ENCODE data around the gene SLC30A4. TPM values are rescaled to one million over a fixed set of nuclear protein-coding genes. Genes with fewer than 3 reads are reported as not detected.
A peak's percentile ranks its signal among the peaks of the same experiment; 100 is the strongest.
"Not testable (repeated sequence)": the region's sequence is repeated elsewhere in the genome, so short reads cannot be mapped to it uniquely, and the experiment has no call there.

The SLC30A4 gene
- polyA plus RNA-seq, 5 donors = 4.6 to 7.7 (median 6.7) TPM

DNA sequence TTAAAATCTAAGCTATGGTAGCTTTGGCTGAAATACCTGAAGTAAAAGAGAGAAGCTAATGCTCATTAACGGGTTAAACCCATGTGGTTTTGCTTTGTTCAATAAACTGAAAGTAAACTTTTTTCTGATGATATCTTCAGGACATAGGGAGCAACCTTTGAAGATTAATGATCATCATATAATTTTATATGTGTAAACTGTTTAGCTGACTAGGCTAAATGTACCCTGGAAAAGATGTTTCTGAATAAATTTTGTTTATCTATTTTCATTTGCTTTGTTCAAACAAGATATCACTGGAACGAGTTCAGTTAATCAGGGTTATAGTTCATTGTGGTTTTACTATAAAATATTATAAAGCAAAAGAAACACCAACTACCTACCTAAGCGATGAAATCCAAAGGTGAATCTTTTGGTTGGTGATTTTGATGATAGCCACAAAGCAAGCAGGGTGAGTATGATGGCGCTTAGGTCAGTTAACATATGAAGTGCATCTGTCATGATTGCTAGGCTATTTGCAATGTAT, 11.7 kb downstream of the SLC30A4 start:
- no peak for DNase-seq

DNA sequence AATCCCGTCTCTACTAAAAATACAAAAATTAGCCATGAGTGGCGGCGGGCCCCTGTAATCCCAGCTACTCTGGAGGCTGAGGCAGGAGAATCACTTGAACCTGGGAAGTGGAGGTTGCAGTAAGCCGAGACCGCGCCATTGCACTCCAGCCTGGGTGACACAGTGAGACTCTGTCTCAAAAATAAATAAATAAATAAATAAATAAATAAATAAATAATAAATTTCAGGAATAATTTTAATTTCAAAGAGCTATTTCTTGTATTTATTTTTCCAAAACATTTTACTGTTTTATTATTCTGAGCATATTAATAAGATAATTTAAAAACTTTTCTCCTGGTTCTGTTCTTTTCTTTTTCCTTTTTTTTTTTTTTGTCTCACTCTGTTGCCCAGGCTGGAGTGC, 15.4 kb downstream of the SLC30A4 start:
- not testable (repeated sequence) for DNase-seq

GRCh38 chr15:45499426-45499825, 23.1 kb downstream of the SLC30A4 start:
- DNase-seq = no peak

DNA sequence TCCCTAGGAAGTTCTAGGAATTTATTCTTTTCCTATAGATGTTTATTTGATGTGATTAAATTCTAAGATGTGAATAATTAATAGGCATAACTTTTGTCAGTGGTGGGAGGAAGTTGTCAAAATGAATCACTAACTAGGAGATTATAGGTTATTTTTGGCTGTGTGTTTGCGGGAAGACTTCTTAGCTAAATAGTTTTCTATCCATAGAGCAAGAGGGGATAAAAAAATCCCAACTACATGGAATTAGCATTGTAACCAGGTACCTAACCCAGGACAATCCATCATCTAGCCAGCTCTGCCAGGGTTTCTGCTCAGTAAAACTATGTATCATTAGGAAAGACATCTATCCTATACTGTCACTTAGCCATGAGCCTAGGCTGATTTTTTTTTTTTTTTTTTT, 23.9 kb downstream of the SLC30A4 start:
- DNase-seq = no peak

DNA sequence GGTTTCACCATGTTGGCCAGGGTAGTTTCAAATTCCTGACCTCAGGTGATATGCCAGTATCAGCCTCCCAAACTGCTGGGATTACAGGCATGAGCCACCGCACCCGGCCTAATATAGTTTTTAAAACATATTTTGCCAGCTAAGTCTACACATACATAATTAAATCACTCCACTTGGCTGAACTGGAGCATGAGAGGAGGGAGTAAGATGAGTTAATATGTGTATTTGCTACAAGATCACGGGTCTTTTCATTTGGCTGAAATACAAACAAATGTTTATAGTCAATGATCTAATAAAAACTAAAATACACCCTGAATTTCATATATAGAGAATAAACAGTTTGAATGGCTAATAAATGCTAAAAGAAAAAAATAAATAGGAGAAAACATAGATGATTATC, 25.3 kb downstream of the SLC30A4 start:
- DNase-seq = no peak

GRCh38 chr15:45496658-45497057, 25.9 kb downstream of the SLC30A4 start:
- no peak for DNase-seq

GRCh38 chr15:45495588-45495987, 27.0 kb downstream of the SLC30A4 start:
- peak in 1 of 2 donors; percentile 0 for DNase-seq

DNA sequence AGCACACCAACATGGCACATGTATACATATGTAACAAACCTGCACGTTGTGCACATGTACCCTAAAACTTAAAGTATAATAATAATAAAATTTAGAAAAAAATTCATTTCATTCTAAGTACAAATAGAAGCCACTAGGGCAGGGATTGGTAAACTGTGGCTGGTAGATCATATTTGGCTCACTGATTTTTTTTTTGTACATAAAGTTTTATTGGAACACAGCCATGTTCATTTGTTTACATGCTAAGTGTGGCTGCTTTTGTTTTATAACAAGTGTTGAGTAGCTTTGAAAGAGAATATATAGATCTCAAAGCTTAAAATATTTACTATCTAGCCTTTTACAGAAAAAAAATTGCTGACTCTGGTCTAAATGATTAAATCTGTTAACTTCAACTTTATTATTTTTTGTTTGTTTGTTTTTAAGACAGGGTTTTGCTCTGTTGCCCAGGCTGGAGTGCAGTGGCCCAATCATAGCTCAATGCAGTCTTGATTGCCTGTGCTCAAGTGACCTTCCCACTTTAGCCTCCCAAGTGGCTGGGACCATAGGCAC, 32.8 kb downstream of the SLC30A4 start:
- no peak for DNase-seq

DNA sequence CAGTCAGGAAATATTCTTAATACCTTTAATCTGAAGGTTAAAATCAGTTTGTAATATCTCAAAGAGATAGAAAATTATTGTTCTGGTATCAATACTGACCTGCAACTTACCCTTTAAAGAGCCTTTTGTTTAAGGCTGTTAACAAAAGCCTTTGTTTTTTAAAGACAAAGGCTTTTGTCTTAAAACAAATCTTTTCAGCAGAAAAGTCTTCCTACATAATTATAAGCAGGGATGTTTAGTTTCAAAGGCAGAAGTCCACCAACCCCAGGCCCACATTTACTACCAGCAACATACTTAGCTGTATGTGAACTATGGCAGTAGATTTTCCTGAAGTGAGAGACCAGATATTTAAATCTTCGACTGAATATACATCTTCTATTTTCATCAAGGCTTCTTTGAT, 36.2 kb downstream of the SLC30A4 start:
- DNase-seq = no peak

DNA sequence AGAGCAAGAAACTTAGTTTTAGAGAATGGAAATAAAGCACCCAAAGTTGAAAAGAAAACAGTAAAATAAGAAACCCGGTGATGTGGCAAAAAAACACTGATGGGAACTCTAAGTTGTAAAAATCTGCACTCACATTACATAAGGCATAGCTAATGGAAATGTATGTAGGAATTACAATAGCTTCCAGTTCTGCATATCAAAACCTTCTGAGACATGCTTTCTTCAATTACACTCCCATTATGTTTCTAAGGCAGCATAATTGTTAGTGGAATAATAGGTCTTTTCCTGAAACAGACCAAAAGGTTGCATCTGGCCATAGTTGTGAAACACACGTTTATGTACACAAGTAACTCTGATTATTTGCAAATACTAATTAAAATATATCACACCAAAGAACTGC, 41.4 kb downstream of the SLC30A4 start:
- no peak for DNase-seq

DNA sequence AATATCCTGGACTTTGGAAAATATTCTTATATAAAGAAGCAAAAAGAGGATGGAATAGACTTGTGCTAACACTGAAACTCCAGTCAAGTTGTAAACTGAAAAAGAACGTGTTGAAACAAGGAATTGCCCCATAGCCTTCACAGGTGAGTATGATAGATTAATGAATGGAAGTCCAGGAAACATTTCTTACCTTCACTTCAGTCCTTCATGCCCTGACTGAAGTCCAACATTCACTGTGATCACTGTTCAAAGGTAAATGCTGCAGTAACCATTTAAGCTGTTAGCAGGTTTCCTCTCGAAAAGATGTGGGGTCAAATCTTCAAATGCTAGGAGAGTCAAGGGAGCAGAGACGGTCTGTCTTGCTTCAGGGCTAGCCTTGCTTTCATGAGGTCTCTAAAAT, 46.1 kb downstream of the SLC30A4 start:
- DNase-seq = no peak

- no peak for DNase-seq
Observed at GRCh38 chr15:45474799-45475198, 47.8 kb downstream of the SLC30A4 start.

DNA sequence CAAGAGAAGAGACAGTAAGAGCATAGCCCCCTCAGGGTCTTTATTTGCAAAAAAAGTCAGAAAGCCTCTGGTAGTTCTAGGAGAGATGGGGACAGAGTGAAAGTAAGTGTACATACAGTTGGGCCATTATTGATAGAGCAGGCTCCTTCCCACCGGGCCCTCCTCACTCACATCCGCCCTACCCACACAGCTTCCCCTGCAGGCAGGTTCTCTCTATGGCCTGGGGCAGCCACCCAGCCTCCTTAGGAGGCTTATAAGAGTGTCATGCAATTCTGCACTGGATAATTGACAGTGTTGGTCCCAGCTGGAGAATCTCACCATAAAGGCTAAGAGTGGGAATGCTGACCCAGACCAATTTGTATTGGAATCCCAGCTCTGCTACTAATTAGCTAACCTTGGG, 49.5 kb downstream of the SLC30A4 start:
- no peak for DNase-seq

DNA sequence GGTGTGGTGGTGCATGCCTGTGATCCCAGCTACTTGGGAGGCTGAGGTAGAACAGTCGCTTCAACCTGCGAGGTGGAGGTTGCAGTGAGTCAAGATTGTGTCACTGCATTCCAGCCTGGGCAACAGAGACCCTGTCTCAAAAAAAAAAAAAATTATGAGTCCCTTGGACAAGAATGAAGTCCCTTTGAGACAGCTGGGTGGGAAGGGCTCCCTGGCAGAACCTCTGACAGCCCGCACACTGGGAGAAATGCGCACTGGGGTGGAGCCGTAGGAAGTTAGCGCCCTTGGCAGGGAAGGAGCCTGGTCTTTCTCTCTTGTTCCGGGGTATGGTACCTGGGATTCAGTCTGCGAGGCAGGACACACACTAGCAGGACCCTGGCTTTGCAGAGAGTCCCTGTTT, 51.4 kb downstream of the SLC30A4 start:
- no peak for DNase-seq

GRCh38 chr15:45469441-45469840, 53.1 kb downstream of the SLC30A4 start:
- DNase-seq = no peak

- DNase-seq = no peak
Observed at GRCh38 chr15:45469027-45469426, 53.5 kb downstream of the SLC30A4 start.

- no peak for DNase-seq
Observed at GRCh38 chr15:45468294-45468693, 54.3 kb downstream of the SLC30A4 start.

DNA sequence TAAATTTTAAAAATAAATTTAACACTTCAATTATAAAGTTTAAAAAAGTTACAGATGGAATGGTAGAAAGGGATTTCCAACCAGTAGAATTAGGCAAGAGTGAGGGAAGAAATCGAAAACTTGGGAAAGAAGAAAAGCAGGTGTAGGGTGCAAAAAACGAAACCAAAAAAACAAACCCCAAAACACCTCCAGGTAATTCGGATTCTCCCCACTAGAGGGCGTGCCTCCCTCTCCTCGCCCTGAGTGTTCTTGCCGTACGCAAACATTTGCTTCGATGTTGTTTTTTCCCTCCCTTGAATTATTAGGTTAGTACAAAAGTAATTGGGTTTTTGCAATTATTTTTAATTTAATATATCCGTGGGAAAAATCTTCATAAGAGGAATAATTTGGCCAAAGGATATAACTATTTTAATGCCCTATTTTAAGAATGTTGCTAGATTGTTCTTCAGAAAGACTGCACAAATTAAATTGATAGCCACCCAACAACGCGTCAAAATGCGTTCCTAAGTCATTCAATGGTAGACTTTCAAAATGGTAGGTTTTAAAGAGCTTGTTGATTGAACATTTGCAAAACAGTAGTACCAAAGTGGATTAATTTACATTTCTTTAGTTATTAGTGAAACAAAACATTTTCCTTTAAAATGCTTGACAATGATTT, 63.7 kb downstream of the SLC30A4 start:
- DNase-seq = peak in 1 of 2 donors; percentile 48

DNA sequence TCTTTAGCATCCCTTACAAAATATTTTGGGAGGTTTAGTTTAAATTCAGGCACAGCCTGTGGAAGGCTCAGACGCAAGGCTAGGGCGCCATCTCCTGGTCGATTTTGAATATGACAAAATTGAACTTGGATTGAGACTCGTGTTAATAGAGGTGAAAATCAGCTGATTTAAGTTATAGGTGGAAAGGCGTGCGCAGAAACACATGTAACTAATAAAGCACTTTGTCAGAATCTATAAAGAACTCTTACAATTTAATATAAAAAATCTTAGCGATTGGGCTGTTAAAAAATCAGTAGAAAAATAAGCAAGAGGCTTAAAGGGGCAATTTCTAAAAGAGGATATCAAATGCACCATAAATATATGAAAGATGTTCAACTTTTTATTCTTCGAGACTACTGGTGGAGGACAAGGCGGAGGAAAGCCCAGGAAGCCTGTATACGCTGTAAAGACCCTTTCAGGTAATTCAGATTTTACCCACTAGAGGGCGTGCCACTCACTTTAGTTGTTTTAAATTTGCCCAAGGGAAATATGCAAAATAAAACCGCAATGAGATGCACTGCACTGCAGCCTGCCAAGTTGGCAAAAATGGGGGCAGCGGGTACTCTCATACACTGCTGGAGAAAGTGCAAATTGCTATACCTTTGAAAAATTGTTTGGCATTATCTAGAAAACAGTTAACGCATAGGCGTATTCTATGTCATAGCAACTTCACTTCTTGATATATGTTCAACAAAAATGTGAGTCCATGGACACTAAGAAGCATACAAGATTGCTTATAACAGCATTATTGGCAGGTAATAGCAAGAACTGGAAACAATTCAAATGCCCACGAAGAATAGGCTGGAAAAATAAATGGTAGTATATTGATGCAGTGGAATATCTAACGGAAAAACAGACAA, 64.7 kb downstream of the SLC30A4 start:
- DNase-seq = peak; percentile 65 to 81

DNA sequence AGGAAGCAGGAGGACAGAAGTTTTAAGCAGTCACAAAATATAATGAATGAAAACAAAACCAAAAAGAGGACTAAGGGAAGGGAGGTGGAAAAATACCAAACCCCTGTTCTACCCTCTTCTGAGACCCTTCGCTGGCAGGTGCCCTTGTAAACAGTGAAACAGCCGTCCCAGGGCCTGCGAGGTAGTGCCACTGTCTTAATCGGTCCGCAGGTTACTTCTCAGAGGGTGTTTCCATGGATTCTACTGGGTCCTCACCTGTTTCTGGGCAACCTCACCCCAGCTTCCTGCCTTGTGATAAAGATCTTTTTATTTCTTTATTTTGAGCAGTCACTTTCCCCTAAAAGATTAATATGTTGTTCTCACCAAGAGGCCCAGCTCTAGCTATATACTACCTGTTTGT, 65.3 kb downstream of the SLC30A4 start:
- DNase-seq = no peak

DNA sequence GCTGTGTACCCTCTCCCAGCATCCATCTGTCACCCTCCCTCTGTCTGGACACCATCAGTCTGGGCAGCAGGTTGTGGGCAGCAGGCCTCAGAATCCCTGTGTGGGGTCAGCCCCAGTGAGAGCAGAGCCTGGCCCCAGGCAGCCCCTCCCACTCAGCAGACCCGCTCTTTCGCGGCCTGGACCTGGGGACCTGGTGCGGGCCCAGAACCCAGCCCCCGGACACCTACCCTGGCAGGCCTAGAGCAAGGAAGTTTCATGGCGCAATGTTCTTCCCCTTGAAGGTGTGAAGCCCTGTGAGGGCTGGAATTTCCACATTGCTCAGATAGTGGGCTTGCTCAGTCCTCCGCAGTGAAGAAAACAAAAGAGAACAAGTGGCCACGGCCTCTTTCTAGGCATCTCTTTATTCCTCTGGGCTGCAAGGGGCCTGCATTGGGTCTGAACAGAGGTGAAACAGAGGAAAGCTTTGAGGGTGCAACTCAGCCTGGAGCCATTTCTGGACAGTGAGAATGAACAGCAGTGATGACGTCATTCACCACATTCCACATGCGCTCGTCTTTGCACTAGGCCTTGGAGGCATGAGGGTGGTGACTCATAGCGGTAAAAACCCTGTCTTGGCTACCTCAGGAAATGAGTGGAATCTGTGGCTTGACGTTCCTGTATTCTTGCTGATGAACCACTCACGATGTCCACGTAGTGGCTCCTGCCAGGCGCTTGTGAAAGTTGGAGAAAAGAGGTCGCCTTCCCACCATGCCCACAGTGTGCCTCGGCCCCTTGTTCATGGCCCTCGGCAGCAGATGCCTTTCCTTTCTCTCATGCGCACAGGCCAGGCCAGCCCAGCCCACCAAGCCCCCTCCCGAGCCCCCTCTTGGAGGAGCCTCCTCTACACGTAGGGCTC, 66.1 kb downstream of the SLC30A4 start:
- DNase-seq = no peak

GRCh38 chr15:45454814-45455213, 67.7 kb downstream of the SLC30A4 start:
- DNase-seq = no peak

All from right lung (tissue), 5 donors.